ENCODE results near the gene SCAMP4.

DNA sequence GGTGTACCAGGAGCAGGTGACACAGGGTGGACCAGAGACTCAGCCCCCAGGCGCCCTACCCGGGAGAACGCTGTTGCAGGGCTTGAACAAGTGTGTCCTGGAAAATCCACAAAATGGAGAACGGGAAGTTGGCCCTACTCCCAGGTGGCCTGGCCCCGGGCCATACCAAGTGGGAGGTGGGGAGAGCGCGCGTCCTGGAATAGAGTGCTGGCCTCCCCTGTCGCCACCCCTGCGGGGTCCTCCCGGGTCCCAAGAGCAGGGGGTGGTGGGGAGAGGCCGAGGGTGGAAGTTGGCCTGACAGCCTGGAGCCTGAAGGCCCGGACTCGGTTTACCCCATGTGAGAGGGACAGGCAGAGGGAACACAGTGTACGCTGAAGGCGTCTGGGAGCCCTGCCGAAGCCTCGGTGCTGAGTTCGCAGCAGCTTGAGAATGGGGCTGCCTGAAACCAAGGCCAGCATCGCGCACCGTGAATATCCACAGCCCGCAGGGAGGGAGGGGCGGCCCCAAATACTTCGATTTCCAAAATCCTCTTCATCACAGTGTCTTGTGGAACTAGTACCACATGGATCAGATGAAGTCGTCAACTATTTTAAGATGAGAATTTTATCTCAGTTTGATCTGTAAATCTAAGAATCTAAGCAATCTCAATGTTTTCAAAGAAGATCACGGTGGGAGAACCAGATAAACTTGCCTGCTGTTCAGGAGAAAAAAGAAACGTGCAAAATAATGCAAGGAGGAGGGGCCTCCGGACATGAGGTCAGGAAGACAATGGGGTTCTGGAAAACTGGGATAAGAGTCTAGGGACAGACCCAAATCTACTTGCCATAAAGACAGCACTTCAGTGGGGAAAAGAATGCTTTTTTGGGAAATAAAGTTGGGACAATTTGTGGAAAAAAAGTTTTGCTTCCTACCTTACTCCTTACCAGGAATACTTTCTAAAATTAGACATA is 31.4 kb upstream of the SCAMP4 start:
- TF ChIP-seq GATA2 (IDR thresholded peaks at IDR 0.05; ENCODE audit: low read depth, low read length), result no peak
- TF ChIP-seq GATA3 (IDR thresholded peaks at IDR 0.05; ENCODE audit: low read depth, low read length), result no peak

Data from SH-SY5Y (cell line).